Effector memory CD8-positive, alpha-beta T cell (primary cell): ENCODE measurements around the gene TP53RK.

Experiments
- ATAC-seq: fragments of 150-1000 bp; cut with Tn5 transposase; replicated peaks from 2 replicates; pipeline ENCODE4 v1.10.0; 2021; ENCODE audit warnings: mild to moderate bottlenecking, moderate library complexity
- DNase-seq, 3 experiments: peaks; one replicate each; pipeline ENCODE4 v3.0.0; 2021
- H3K27ac Mint-ChIP-seq, 2 donors: one replicate each; pipeline ENCODE4 v1.8.0; 2022; ENCODE audit warnings: mild to moderate bottlenecking in 2 of 2, mixed read lengths in 2 of 2, moderate library complexity in 2 of 2
- H3K27me3 Mint-ChIP-seq, 2 donors: one replicate each; pipeline ENCODE4 v1.8.0; 2022; ENCODE audit warnings: mixed read lengths in 2 of 2
- H3K36me3 Mint-ChIP-seq: one replicate; pipeline ENCODE4 v1.8.0; 2022; ENCODE audit warnings: mild to moderate bottlenecking, moderate library complexity, mixed read lengths; ENCODE audit not compliant: insufficient read depth
- H3K4me1 Mint-ChIP-seq, 2 donors: one replicate each; pipeline ENCODE4 v1.8.0; 2022; ENCODE audit warnings: low read depth in 2 of 2, mixed read lengths in 2 of 2
- H3K4me3 Mint-ChIP-seq, 2 donors: one replicate each; pipeline ENCODE4 v1.8.0; 2022; ENCODE audit warnings: mild to moderate bottlenecking in 2 of 2, mixed read lengths in 2 of 2, moderate library complexity in 2 of 2
- H3K9me3 Mint-ChIP-seq, 2 donors: one replicate each; pipeline ENCODE4 v1.8.0; 2022; ENCODE audit warnings: mixed read lengths in 2 of 2

The TP53RK gene

GRCh38 chr20:46672543-46673148, 16.6 kb downstream of the TP53RK start:
- no peak overlapping the region for H3K4me3 Mint-ChIP-seq
- H3K27ac Mint-ChIP-seq = no peak overlapping the region
- H3K9me3 Mint-ChIP-seq = no peaks in the 10 kb centered on the region
- ATAC-seq (no peak), DNase-seq (no peak)
- no peaks in the 10 kb centered on the region for H3K36me3 Mint-ChIP-seq
- peaks cover 0 to 8% of the 10 kb centered on the region in 2 donors for H3K27me3 Mint-ChIP-seq
- H3K4me1 Mint-ChIP-seq = peaks cover 0 to 2% of the 10 kb centered on the region in 2 donors

- Mint-ChIP-seq H3K27ac (no peak overlapping the region), H3K4me3 (no peak overlapping the region), H3K27me3 (peaks cover 0 to 8% of the 10 kb centered on the region in 2 donors), H3K9me3 (no peaks in the 10 kb centered on the region), H3K36me3 (no peaks in the 10 kb centered on the region), H3K4me1 (peaks cover 0 to 2% of the 10 kb centered on the region in 2 donors)
- no peak for ATAC-seq
- no peak for DNase-seq
Measured at GRCh38 chr20:46671866-46672542, 17.2 kb downstream of the TP53RK start.

- Mint-ChIP-seq H3K4me3 (no peak overlapping the region), H3K36me3 (no peaks in the 10 kb centered on the region), H3K27me3 (peaks cover 0 to 8% of the 10 kb centered on the region in 2 donors), H3K27ac (no peak overlapping the region), H3K9me3 (no peaks in the 10 kb centered on the region), H3K4me1 (peaks cover 0 to 2% of the 10 kb centered on the region in 2 donors)
- ATAC-seq (no peak), DNase-seq (no peak)
Measured at GRCh38 chr20:46670585-46671584, 18.4 kb downstream of the TP53RK start.

- peaks cover 0 to 8% of the 10 kb centered on the region in 2 donors for H3K27me3 Mint-ChIP-seq
- H3K27ac Mint-ChIP-seq = no peak overlapping the region
- peaks cover 0 to 2% of the 10 kb centered on the region in 2 donors for H3K4me1 Mint-ChIP-seq
- H3K36me3 Mint-ChIP-seq = no peaks in the 10 kb centered on the region
- DNase-seq (no peak), ATAC-seq (no peak)
- no peaks in the 10 kb centered on the region for H3K9me3 Mint-ChIP-seq
- no peak overlapping the region for H3K4me3 Mint-ChIP-seq
Measured at GRCh38 chr20:46670228-46670584, 19.0 kb downstream of the TP53RK start.

GRCh38 chr20:46666818-46667515, 22.3 kb downstream of the TP53RK start:
- DNase-seq (no peak), ATAC-seq (no peak)
- no peak overlapping the region for H3K27ac Mint-ChIP-seq
- H3K27me3 Mint-ChIP-seq = no peaks in the 10 kb centered on the region
- no peak overlapping the region for H3K4me3 Mint-ChIP-seq
- H3K9me3 Mint-ChIP-seq = no peaks in the 10 kb centered on the region
- no peaks in the 10 kb centered on the region for H3K4me1 Mint-ChIP-seq
- H3K36me3 Mint-ChIP-seq = no peaks in the 10 kb centered on the region

GRCh38 chr20:46666306-46666705, 22.9 kb downstream of the TP53RK start:
- Mint-ChIP-seq H3K9me3 (no peaks in the 10 kb centered on the region), H3K27ac (no peak overlapping the region)

GRCh38 chr20:46665602-46666001, 23.6 kb downstream of the TP53RK start:
- Mint-ChIP-seq H3K36me3 (peaks cover 2% of the 10 kb centered on the region), H3K27ac (no peak overlapping the region), H3K4me1 (no peaks in the 10 kb centered on the region), H3K9me3 (no peaks in the 10 kb centered on the region), H3K27me3 (no peaks in the 10 kb centered on the region), H3K4me3 (no peak overlapping the region)
- DNase-seq (no peak), ATAC-seq (no peak)

More at GRCh38 chr20:46666306-46666705, 22.9 kb downstream of the TP53RK start:
- Mint-ChIP-seq H3K27me3 (no peaks in the 10 kb centered on the region), H3K4me1 (no peaks in the 10 kb centered on the region), H3K4me3 (no peak overlapping the region), H3K36me3 (no peaks in the 10 kb centered on the region)
- ATAC-seq (no peak), DNase-seq (no peak)

- ATAC-seq = no peak
- Mint-ChIP-seq H3K4me1 (no peaks in the 10 kb centered on the region), H3K9me3 (no peaks in the 10 kb centered on the region)
Measured at GRCh38 chr20:46663531-46663930, 25.7 kb downstream of the TP53RK start.

GRCh38 chr20:46661659-46662058, 27.6 kb downstream of the TP53RK start:
- DNase-seq (no peak), ATAC-seq (no peak)
- H3K27ac Mint-ChIP-seq = no peak overlapping the region
- no peaks in the 10 kb centered on the region for H3K4me1 Mint-ChIP-seq
- peaks cover 2% of the 10 kb centered on the region for H3K36me3 Mint-ChIP-seq
- H3K27me3 Mint-ChIP-seq = no peaks in the 10 kb centered on the region
- H3K9me3 Mint-ChIP-seq = no peaks in the 10 kb centered on the region
- H3K4me3 Mint-ChIP-seq = no peak overlapping the region

More at GRCh38 chr20:46663531-46663930, 25.7 kb downstream of the TP53RK start:
- Mint-ChIP-seq H3K27me3 (no peaks in the 10 kb centered on the region), H3K27ac (no peak overlapping the region), H3K36me3 (peaks cover 2% of the 10 kb centered on the region), H3K4me3 (no peak overlapping the region)
- DNase-seq = no peak

- no peaks in the 10 kb centered on the region for H3K9me3 Mint-ChIP-seq
- H3K4me1 Mint-ChIP-seq = no peaks in the 10 kb centered on the region
- no peak overlapping the region for H3K4me3 Mint-ChIP-seq
- peaks cover 2% of the 10 kb centered on the region for H3K36me3 Mint-ChIP-seq
- no peak overlapping the region for H3K27ac Mint-ChIP-seq
- H3K27me3 Mint-ChIP-seq = no peaks in the 10 kb centered on the region
- DNase-seq (no peak), ATAC-seq (no peak)
Measured at GRCh38 chr20:46660487-46660886, 28.8 kb downstream of the TP53RK start.

GRCh38 chr20:46657618-46658017, 31.6 kb downstream of the TP53RK start:
- H3K4me3 Mint-ChIP-seq = no peak overlapping the region
- no peaks in the 10 kb centered on the region for H3K9me3 Mint-ChIP-seq
- H3K27ac Mint-ChIP-seq = no peak overlapping the region
- no peak for DNase-seq
- no peak for ATAC-seq
- H3K36me3 Mint-ChIP-seq = peaks cover 2% of the 10 kb centered on the region
- no peaks in the 10 kb centered on the region for H3K4me1 Mint-ChIP-seq
- H3K27me3 Mint-ChIP-seq = peaks cover 10 to 12% of the 10 kb centered on the region in 2 donors

- DNase-seq = no peak
- ATAC-seq = no peak
- H3K27me3 Mint-ChIP-seq = peaks cover 11 to 14% of the 10 kb centered on the region in 2 donors
- peaks cover 2% of the 10 kb centered on the region for H3K36me3 Mint-ChIP-seq
- H3K4me3 Mint-ChIP-seq = no peak overlapping the region
- H3K4me1 Mint-ChIP-seq = no peaks in the 10 kb centered on the region
- H3K9me3 Mint-ChIP-seq = no peaks in the 10 kb centered on the region
- no peak overlapping the region for H3K27ac Mint-ChIP-seq
Measured at GRCh38 chr20:46657137-46657536, 32.1 kb downstream of the TP53RK start.

- ATAC-seq (no peak), DNase-seq (no peak)
- Mint-ChIP-seq H3K4me3 (no peak overlapping the region), H3K36me3 (no peaks in the 10 kb centered on the region), H3K27ac (no peak overlapping the region), H3K27me3 (peaks cover 32 to 56% of the 10 kb centered on the region in 2 donors), H3K9me3 (no peaks in the 10 kb centered on the region), H3K4me1 (peaks cover 0 to 3% of the 10 kb centered on the region in 2 donors)
Measured at GRCh38 chr20:46652699-46653098, 36.5 kb downstream of the TP53RK start.
